ENCODE results near the gene TCF4. TPM values are rescaled to one million over a fixed set of nuclear protein-coding genes. Genes with fewer than 3 reads are reported as not detected.

Gene TCF4
- total RNA-seq, 1 experiment from 2014 or later, result 0.42 TPM

GRCh38 chr18:55407774-55408535 lies 180.0 kb downstream of the TCF4 start:
- no peak for DNase-seq (ENCODE audit: low read depth, low spot score)
- Histone ChIP-seq H3K4me1 (ENCODE audit: control insufficient read depth in 1 of 2, insufficient read depth in 2 of 2, low read length in 2 of 2) (no peaks in the 10 kb centered on the region), H3K27ac (ENCODE audit: low read depth, low read length) (no peak overlapping the region), H4K20me1 (ENCODE audit: insufficient read depth) (no peaks in the 10 kb centered on the region), H3K9me2 (ENCODE audit: insufficient read depth) (no peaks in the 10 kb centered on the region), H2AFZ (ENCODE audit: low read depth, low read length, poor library complexity, severe bottlenecking) (no peak overlapping the region), H3K9ac (ENCODE audit: low read length) (no peak overlapping the region), H3K4me3 (replicated peaks in 1 of 2; ENCODE audit: low read depth in 1 of 2, low read length in 2 of 2) (no peak overlapping the region), H3K79me2 (ENCODE audit: insufficient read depth, low read length) (no peaks in the 10 kb centered on the region), H3K9me3 (ENCODE audit: control insufficient read depth in 1 of 2, insufficient read depth in 1 of 2, low read depth in 1 of 2, low read length in 2 of 2) (no peaks in the 10 kb centered on the region), H3K4me2 (ENCODE audit: low read length) (no peak overlapping the region), H3K27me3 (ENCODE audit: insufficient read depth, low read length) (no peaks in the 10 kb centered on the region), H3K36me3 (ENCODE audit: control insufficient read depth in 1 of 2, insufficient read depth in 2 of 2, low read length in 2 of 2) (no peaks in the 10 kb centered on the region)
- no TSS peak for BruUV-seq (replicated peaks)
- ATAC-seq, result no peak
- intact Hi-C loops (cut with micrococcal nuclease), result no loop called here
- RAD21 ChIA-PET (ENCODE audit: low non-redundant PET in 1 of 2, low total read pairs in 2 of 2, uncharacterized antibody in 2 of 2, unreplicated experiment in 2 of 2), result no interaction called here
- TF ChIP-seq ZNF274 (IDR thresholded peaks at IDR 0.05; ENCODE audit: low read depth, low read length) (no peak), CTCF (IDR thresholded peaks at IDR 0.05 in 2 of 3, conservative IDR thresholded peaks at IDR 0.05 in 1 of 3; ENCODE audit: borderline replicate concordance in 1 of 3, insufficient read depth in 1 of 3, low read depth in 2 of 3, low read length in 2 of 3) (no peak)
- POLR2A ChIA-PET, result no interaction called here
- CTCF ChIA-PET, result no interaction called here

GRCh38 chr18:55407191-55407590 lies 180.8 kb downstream of the TCF4 start:
- no TSS peak for BruUV-seq (replicated peaks)

More at GRCh38 chr18:55407191-55407590, 180.8 kb downstream of the TCF4 start:
- ATAC-seq (no peak), DNase-seq (ENCODE audit: low read depth, low spot score) (no peak)
- ChIA-PET POLR2A (no interaction called here), CTCF (no interaction called here), RAD21 (ENCODE audit: low non-redundant PET in 1 of 2, low total read pairs in 2 of 2, uncharacterized antibody in 2 of 2, unreplicated experiment in 2 of 2) (no interaction called here)
- Histone ChIP-seq H4K20me1 (ENCODE audit: insufficient read depth) (no peaks in the 10 kb centered on the region), H3K9me3 (ENCODE audit: control insufficient read depth in 1 of 2, insufficient read depth in 1 of 2, low read depth in 1 of 2, low read length in 2 of 2) (no peaks in the 10 kb centered on the region), H2AFZ (ENCODE audit: low read depth, low read length, poor library complexity, severe bottlenecking) (no peak overlapping the region), H3K27ac (ENCODE audit: low read depth, low read length) (no peak overlapping the region), H3K9ac (ENCODE audit: low read length) (no peak overlapping the region), H3K79me2 (ENCODE audit: insufficient read depth, low read length) (no peaks in the 10 kb centered on the region), H3K36me3 (ENCODE audit: control insufficient read depth in 1 of 2, insufficient read depth in 2 of 2, low read length in 2 of 2) (no peaks in the 10 kb centered on the region), H3K4me1 (ENCODE audit: control insufficient read depth in 1 of 2, insufficient read depth in 2 of 2, low read length in 2 of 2) (no peaks in the 10 kb centered on the region), H3K27me3 (ENCODE audit: insufficient read depth, low read length) (no peaks in the 10 kb centered on the region), H3K4me3 (replicated peaks in 1 of 2; ENCODE audit: low read depth in 1 of 2, low read length in 2 of 2) (no peak overlapping the region), H3K9me2 (ENCODE audit: insufficient read depth) (no peaks in the 10 kb centered on the region), H3K4me2 (ENCODE audit: low read length) (no peak overlapping the region)
- intact Hi-C loops (cut with micrococcal nuclease), result no loop called here
- TF ChIP-seq SP1 (IDR thresholded peaks at IDR 0.05; ENCODE audit: low read depth) (no peak), SIN3A (IDR thresholded peaks at IDR 0.05; ENCODE audit: low read depth) (no peak), CEBPB (IDR thresholded peaks at IDR 0.05; ENCODE audit: low read depth) (no peak), SRF (IDR thresholded peaks at IDR 0.05; ENCODE audit: low read depth) (no peak), ZNF274 (IDR thresholded peaks at IDR 0.05; ENCODE audit: low read depth, low read length) (no peak)
